SH-SY5Y (cell line): Measurements from ENCODE around the gene TNIP1.

ENCODE experiments used
- GATA2 ChIP-seq: IDR thresholded peaks from 2 replicates; pipeline ENCODE4 v1.6.1; 2011; ENCODE audit warnings: mild to moderate bottlenecking, low read depth, low read length
- GATA3 ChIP-seq: IDR thresholded peaks from 2 replicates; pipeline ENCODE4 v1.6.1; 2011; ENCODE audit warnings: low read depth, mild to moderate bottlenecking, low read length, moderate library complexity

- TF ChIP-seq GATA2 (no peak), GATA3 (no peak)
Observed at GRCh38 chr5:151012862-151013261, 68.0 kb downstream of the TNIP1 start.
